GM18951 (cell line): ENCODE measurements around the gene TP63.

Source experiments
- POLR2A ChIP-seq: IDR thresholded peaks from 4 replicates; pipeline ENCODE4 v1.6.1; 2011; ENCODE audit warnings: mild to moderate bottlenecking; ENCODE audit not compliant: insufficient read length, insufficient read depth; ENCODE audit errors: extremely low read depth
- in situ Hi-C: fragments of 300-500 bp; cut with MboI; formaldehyde crosslinking; loops from one replicate; pipeline ENCODE4 v1.12.0; 2022; ENCODE audit warnings: low sequenced_read_pairs, mixed read lengths, inconsistent platforms; ENCODE audit not compliant: unreplicated experiment

Gene TP63

DNA sequence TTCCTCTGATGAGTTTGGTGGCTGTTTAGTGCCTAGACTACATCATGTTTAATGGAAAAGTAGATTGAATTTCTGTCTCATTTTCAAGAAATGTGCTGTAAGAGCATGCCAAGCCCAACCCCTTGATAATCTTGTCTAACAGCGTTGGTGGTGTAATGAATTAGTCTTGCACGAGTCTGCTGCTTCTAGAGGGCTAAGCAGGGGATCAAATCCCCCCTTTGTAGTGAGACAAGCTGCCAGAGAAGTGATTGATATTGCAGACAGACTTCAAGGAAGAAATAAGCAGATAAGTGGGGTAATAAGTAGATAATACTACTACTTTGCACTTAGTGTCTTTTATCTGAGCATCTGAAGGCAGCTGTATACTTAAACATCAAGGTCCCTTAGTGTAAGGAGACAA is 141.4 kb downstream of the TP63 start:
- TF ChIP-seq POLR2A = no peak
- in situ Hi-C loops = no loop called here

DNA sequence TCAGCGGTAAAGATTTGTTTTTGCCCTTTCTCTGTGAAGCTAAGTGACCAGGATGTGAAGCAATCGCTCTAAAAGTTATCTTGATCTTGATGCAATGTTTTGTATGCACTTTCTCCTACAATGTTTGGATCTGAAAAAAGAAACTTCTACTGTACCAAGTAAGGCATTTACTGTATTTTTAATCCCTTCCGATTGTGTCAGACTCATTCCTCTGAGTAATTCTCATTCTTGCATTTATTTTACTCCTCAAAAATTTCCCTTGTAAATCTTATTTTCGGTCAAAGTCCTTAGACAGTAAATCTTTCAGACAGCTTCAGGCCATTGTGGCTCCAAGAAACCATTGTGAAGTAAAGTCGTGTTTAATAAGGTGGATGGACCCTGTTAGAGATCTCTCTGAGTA is 141.9 kb downstream of the TP63 start:
- in situ Hi-C loops = no loop called here
- no peak for TF ChIP-seq POLR2A

DNA sequence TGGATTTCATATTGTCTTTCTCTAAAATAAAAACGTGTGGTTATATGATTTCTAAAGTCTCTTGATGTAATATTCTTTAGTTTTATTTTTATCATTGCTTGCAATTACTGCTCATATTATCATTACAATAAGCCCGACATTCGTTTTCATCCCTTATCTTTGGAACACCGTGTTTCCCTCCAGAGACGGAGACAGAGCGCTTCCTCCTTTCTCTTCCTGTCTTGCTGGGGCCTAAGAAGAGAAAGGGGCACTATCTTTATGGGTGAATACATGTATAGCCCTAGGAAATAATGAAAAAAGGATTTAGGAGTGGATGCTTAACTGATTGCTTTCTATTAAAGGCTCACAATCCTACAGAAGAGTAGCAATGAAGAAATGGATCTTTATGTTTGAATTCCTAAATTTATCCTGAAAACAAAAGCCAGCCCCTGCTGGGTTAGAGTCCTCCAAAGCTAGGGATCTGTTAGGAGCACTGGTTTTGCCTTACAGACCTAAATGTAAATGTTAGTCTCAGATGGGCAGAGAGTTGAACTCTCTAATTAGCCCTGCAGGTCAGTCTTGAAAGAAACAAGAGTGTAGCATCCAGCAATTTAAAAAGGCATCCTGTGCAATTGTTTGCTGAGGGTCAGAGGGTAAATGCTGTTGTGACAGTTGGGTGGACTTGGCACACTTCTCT is 145.1 kb downstream of the TP63 start:
- in situ Hi-C loops = no loop called here

DNA sequence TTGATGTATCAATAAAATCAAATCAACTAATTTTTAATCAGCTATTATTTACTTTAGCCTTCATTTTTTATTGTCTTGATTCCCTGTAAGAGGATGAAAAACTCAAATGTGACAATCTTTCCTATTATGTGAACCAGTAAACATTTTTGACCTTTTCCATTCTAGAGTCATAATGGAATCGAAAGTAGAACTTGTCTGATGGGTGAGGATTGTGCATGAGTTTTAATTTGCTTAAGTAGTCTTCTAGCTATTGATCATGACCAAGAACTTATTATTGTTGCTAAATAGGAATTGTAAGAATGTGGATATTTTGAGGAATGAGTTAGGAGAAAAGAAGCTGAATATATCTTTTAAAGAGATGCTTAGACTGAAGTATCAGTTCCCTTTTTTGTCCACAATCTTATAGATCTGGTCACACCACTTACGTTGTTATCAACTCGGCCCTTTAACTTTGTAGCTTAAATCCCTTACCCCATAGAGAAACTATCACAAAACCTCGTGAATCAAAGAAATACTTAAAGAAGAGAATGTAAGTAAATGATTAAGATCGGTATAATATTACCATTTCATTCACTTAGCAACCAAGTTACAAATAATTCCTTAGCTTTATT is 147.3 kb downstream of the TP63 start:
- in situ Hi-C loops = no loop called here
- no peak for TF ChIP-seq POLR2A

More for the DNA sequence above, 145.1 kb downstream of the TP63 start:
- TF ChIP-seq POLR2A = no peak

DNA sequence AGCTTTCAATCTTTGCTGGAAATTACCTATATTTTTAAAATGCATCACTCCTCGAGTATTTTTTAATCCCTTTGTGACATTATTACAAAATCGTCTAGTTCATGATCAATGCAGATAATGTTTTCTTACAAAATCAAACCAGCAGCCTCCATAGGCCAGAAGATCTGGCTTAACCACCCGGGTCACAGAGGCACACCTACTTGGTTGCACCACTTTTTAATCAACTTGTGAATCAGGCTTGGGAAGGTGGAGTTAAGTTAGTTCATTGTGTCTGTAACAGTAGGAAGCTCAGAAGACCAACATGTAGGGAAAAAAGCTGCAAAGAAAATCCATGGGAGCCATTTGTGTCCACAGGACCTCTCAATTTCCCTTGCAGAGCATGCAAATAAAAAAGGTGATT is 148.0 kb downstream of the TP63 start:
- in situ Hi-C loops = no loop called here

DNA sequence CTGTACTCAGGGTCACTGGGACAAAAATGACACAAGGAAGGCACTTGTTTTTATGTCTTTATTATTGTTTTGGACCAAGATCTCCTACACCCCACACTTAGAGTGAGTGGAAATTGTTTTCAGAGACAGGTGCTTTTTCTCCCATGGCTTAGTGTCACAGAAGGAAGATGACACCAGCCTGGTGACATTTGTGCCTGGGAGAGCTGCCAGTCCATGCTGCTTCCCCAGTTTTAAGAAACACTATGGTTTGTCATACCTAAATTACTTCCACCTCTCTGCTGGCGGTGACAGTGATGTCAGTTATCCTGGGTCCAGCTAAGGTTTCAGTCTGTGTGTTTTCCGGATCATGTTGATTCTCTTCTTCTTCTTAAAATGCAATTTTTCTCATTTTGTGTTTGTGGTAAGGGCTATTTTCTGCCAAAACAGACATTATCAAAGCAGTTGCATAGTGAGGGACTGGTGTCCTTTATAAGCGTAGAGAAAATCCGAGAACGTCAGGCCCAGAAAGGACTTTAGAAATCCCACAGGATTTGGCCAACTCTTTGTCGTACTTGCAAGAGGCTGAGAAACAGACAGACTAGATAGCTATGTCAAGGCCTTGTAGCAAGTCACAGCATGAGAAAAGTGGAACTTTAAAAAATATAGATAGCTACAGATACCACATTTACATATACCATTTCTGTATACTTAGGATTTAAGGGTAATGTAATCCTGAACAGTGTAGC is 149.5 kb downstream of the TP63 start:
- no peak for TF ChIP-seq POLR2A
- in situ Hi-C loops = no loop called here

More for the DNA sequence above, 148.0 kb downstream of the TP63 start:
- no peak for TF ChIP-seq POLR2A

DNA sequence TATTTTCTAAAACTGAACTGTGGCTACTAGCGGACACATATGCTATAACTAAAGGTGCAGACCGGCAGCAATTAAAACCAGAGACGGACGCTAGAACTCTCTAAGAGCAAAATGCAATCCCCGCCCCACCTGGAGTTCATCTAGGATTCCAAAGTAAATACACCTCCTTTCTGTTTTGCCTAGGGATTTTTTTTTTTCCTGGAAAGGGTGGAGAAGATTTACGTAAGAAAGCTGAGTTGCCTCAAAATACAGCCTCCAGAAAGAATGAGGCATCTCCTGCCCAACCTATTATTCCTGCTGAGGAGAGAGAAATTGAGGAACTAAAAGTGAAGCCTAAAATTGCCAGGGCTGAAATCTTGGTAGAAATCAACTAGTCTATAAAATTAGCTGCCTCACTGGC is 150.2 kb downstream of the TP63 start:
- in situ Hi-C loops = no loop called here
- TF ChIP-seq POLR2A = no peak

DNA sequence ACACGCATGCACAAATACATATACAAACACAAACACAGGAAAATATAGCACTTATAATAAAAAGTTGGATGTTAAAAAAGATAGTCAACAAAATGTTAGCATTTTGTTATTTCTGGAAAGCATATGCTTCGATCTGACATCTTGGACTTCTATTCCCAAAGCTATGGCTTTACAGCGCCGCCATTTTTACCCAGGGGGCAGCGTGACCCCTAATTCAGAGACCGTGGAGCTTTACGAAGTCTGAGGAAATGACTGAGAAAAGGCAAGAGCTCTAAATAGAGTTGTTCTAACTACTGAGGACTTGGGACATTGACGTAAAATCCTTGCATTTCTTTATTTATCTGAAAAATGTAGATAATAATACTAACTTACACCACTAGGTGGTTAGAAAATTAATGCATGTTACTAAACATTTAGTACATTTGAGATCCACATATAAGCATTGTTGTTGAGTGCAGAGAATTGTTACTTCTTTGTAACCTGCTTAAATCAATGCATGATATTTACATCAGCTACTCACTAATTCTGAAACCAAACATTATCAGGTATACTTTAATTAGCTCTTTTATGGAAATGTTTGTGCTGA is 155.4 kb downstream of the TP63 start:
- in situ Hi-C loops = no loop called here
- TF ChIP-seq POLR2A = no peak

DNA sequence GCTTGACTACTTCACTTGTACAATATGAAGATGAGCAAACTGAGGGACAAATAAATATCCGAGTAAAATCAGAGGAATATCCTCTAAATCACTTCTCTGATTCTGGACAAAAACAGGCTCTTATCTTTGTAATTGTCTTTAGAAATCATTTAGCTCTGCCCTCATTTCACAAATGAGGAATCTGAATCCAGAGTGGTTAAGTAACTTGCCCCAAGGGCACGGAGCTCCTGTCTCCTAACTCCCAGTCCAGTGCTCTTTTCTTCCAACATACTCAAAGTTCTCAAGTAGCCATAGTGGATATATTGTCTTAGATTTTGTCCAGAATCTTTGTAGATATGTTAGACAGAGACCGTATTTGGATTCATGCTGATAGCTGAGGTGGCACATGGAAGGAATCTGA is 156.0 kb downstream of the TP63 start:
- in situ Hi-C loops = no loop called here

DNA sequence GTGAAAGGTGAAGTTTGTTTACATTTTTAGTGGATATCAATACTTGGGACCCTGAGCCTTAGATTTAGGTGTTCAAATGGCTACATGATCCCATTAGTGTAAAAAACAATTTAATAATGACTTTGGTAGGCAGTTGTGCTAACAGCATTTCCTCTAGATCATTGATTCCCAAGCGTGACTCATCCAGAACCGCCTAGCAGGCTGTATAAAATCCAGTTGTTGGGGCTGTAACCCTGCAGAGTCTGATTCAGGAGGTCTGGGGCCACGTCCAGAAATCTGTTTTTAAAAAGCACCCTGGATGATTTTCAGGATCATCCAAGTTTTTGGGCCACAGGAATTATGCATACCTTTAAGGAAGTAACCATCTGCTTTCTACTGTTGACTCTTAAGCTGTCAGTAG is 156.4 kb downstream of the TP63 start:
- TF ChIP-seq POLR2A = no peak
- in situ Hi-C loops = no loop called here

More for the DNA sequence above, 156.0 kb downstream of the TP63 start:
- no peak for TF ChIP-seq POLR2A

DNA sequence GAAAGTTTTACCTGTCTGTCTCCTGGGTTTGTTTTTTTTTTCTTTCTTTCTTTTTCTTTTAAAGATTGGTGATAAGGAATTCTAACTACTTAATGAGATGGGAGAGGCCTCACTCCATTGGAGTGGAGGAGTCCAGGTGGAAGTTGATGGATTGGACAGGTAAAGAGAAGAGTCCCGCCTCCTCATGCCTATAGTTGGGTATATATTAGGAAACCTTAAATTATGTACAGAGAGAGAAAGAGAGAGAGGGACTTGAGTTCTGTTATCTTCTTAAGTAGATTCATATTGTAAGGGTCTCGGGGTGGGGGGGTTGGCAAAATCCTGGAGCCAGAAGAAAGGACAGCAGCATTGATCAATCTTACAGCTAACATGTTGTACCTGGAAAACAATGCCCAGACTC is 158.2 kb downstream of the TP63 start:
- in situ Hi-C loops = no loop called here
- no peak for TF ChIP-seq POLR2A

DNA sequence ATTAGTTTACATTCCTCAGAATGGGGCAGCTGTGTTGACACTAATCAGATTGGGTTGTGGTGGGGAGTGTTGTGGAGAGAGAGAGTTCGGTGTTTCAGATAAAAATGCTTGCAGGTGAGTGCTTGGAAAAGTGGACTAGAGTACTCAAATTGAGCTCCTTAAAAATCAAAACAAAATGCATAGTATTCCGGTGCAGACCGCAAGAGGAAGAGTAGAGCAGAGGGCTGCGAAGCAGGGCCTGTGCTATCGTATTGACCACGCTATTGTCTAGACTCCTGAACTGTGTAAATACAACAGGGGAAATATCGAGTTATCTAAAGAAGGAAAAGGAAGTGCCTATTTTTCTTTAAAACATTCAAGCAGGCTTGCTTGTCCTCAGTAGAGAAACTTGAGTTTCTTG is 159.5 kb downstream of the TP63 start:
- TF ChIP-seq POLR2A = no peak
- in situ Hi-C loops = no loop called here

DNA sequence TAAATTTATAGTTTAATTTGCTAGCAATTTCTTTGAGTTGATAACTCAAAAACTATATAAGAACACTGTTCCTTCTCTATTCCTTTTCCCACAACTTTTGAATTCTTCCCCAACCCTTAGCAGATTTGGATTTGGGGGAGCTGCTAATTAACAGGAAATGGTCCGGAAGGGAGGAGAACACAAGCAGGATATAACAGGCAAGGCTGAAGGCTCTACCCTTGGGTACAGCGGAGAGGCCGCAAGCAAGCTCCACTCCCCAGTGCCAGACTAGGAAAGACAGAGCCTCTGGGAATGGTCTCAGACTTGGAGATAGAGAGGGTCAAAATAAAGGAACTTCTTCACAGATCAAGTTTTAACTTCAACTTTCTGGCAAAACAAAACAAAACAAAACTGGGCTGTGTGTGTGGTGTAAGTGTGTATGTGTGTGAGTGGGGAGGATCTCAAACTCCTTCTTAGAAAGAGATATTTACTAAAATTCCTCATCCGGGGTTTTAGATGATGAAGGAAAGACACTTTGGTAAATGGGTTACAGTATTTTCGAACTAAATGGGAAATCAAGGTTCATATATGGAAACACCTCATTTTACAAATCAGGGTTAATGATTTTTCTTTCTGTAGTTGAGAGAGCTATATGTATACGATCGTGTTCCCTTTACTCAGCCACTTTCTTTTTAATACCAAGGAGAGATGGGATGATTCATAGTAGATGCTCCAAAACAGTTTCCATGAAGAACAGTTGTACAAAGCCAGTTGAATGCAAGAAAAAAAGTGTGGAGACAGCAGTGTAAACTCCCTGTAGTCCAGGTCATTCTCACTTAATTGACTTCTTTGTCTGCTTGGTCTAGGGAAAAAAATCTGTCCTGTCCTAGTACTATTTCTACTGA is 161.1 kb downstream of the TP63 start:
- in situ Hi-C loops = no loop called here

More for the DNA sequence above, 161.1 kb downstream of the TP63 start:
- TF ChIP-seq POLR2A = no peak
